Cardiac fibroblast (primary cell): ENCODE measurements around the gene PARVB.

Source experiments
- DNase-seq, 2 donors: peaks; one replicate each; pipeline versions ENCODE4 v3.0.0 to v3.0.0-alpha.2; 2010; ENCODE audit warnings: low read depth in 2 of 2
- H3K4me3 ChIP-seq, 2 donors: replicated peaks in 1 of 2; 1 replicate in 1 of 2; 2 replicates in 1 of 2; pipeline ENCODE4 v1.5.1; 2011; ENCODE audit warnings: low read depth in 2 of 2, low read length in 2 of 2, mild to moderate bottlenecking in 2 of 2, moderate library complexity in 1 of 2
- CTCF ChIP-seq: IDR thresholded peaks from one replicate; pipeline ENCODE4 v1.5.1; 2011; ENCODE audit warnings: low read depth, mild to moderate bottlenecking, low read length, inconsistent platforms

Gene PARVB

GRCh38 chr22:44091751-44092150, 67.6 kb downstream of the PARVB start:
- TF ChIP-seq CTCF: no peak
- H3K4me3 ChIP-seq: no peak overlapping the region
- no peak for DNase-seq

GRCh38 chr22:44092636-44093220, 68.6 kb downstream of the PARVB start:
- TF ChIP-seq CTCF: no peak
- DNase-seq: no peak

GRCh38 chr22:44093791-44094190, 69.7 kb downstream of the PARVB start:
- no peak for DNase-seq
- no peak overlapping the region for H3K4me3 ChIP-seq
- no peak for TF ChIP-seq CTCF

More at GRCh38 chr22:44092636-44093220, 68.6 kb downstream of the PARVB start:
- no peak overlapping the region for H3K4me3 ChIP-seq

GRCh38 chr22:44094751-44095302, 70.7 kb downstream of the PARVB start:
- no peak overlapping the region for H3K4me3 ChIP-seq
- no peak for DNase-seq
- TF ChIP-seq CTCF: no peak

GRCh38 chr22:44096736-44097135, 72.6 kb downstream of the PARVB start:
- no peak for DNase-seq
- no peak overlapping the region for H3K4me3 ChIP-seq
- no peak for TF ChIP-seq CTCF

GRCh38 chr22:44097263-44098020, 73.3 kb downstream of the PARVB start:
- TF ChIP-seq CTCF: no peak
- no peak overlapping the region for H3K4me3 ChIP-seq
- DNase-seq: no peak
